H54 (cell line): ENCODE results near the gene NUDT19.
"Not testable (repeated sequence)": the region's sequence is repeated elsewhere in the genome, so short reads cannot be mapped to it uniquely, and the experiment has no call there.

Source experiments
- DNase-seq: peaks from one replicate; pipeline ENCODE4 v3.0.0; 2011; ENCODE audit warnings: low spot score, mixed read lengths; ENCODE audit not compliant: insufficient read length
- FAIRE-seq: peaks from 3 replicates; lab custom pipeline; 2011; peaks lifted over from hg19 to GRCh38; lab: Jason Lieb, UNC
- POLR2A ChIP-seq: IDR thresholded peaks from 2 replicates; pipeline ENCODE4 v1.6.1; 2011; ENCODE audit warnings: low read depth, mild to moderate bottlenecking, low read length

The NUDT19 gene

GRCh38 chr19:32691291-32691951, at the start of gene NUDT19:
Gene NUDT19 (plus strand): TSS chr19:32691821. CDS start chr19:32691961, 140 bp downstream.
- DNase-seq (peak; percentile 98), FAIRE-seq (no peak)

GRCh38 chr19:32642771-32643170, 48.9 kb upstream of the NUDT19 start:
- DNase-seq (no peak), FAIRE-seq (no peak)
- TF ChIP-seq POLR2A = no peak

More at GRCh38 chr19:32691291-32691951, at the start of gene NUDT19:
- peak; percentile 96 for TF ChIP-seq POLR2A

GRCh38 chr19:32646556-32646955, 45.1 kb upstream of the NUDT19 start:
- DNase-seq (no peak), FAIRE-seq (no peak)
- no peak for TF ChIP-seq POLR2A

GRCh38 chr19:32647361-32647760, 44.3 kb upstream of the NUDT19 start:
- FAIRE-seq (no peak), DNase-seq (no peak)
- no peak for TF ChIP-seq POLR2A

DNA sequence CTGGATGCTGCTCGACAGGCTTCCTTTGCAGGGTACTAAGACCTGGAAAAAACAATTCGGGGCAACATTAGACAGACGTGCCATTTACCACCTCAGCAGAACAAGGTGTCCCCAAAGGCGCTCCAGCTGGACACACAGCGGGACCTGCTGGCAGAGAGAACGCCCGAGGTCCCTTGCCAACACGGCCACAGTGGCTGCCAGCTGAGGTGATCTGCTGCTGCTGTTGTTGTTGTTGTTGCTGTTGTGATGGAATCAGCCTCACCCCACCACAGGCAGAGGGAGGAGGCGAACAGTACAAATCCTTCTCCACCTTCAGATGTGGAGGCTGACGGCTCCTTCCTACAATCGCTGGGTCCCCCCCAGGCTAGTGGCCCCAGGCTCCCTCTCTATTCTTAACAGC, 41.9 kb upstream of the NUDT19 start:
- TF ChIP-seq POLR2A = no peak; the same call in 1 of the 2 replicates
- FAIRE-seq = no peak
- DNase-seq = no peak

DNA sequence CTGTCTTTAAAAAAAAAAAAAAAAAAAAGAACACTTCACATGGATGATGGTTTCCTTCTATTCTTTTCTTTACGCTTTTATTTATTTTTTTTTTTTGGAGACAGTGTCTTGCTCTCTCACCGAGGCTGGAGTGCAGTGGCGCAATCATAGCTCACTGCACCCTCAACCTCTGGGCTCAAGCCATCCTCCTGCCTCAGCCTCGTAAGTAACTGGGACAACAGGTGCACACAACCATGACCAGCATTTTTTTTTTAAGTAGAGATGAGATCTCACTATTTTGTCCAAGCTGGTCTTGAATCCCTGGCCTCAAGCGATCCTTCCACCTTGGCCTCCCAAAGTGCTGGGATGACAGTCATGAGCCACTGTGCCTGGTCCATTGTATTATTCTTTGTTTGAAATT, 41.0 kb upstream of the NUDT19 start:
- no peak for DNase-seq
- FAIRE-seq = no peak
- TF ChIP-seq POLR2A = no peak

DNA sequence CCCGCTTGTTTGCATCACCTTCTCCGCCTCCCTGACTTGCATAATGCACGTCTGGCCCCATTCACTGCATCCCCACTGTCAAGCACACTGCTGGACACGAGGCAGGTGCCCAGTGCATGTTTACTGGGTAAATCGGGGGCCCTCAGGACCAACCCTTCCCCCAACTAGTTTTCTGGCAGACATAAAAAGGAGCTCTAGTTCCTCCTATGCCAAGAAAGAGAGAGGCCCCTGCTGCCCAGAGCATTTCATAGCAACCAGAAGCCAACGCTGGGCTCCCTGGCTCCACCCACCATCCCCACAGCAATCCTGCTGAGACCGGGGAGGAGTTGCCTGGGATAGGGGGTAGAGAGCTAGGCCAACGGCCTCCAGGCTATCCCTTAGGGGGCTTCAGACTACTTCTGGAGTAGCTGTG, 39.9 kb upstream of the NUDT19 start:
- DNase-seq (no peak), FAIRE-seq (no peak)
- no peak for TF ChIP-seq POLR2A

DNA sequence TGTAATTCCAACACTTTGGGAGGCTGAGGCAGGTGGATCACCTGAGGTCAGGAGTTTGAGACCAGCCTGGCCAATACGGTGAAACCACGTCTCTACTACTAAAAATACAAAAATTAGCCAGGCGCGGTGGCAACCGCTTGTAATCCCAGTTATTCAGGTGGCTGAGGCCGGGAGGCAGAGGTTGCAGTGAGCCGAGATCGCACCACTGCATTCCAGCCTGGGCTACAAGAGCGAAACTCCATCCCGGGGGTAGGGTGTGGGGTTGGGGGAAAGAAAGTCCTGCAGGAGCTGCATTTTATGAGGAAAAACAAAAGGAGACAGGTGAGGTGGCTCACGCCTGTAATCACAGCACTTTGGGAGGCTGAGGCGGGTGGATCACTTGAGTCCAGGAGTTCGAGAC, 39.3 kb upstream of the NUDT19 start:
- FAIRE-seq, DNase-seq: not testable (repeated sequence)

- FAIRE-seq (no peak), DNase-seq (no peak)
- no peak for TF ChIP-seq POLR2A
Observed at GRCh38 chr19:32652894-32653598, 38.6 kb upstream of the NUDT19 start.

GRCh38 chr19:32653599-32653915, 38.1 kb upstream of the NUDT19 start:
- FAIRE-seq (no peak), DNase-seq (no peak)
- no peak for TF ChIP-seq POLR2A

GRCh38 chr19:32656379-32656778, 35.2 kb upstream of the NUDT19 start:
- DNase-seq, FAIRE-seq: not testable (repeated sequence)

GRCh38 chr19:32658075-32658474, 33.5 kb upstream of the NUDT19 start:
- no peak for FAIRE-seq

DNA sequence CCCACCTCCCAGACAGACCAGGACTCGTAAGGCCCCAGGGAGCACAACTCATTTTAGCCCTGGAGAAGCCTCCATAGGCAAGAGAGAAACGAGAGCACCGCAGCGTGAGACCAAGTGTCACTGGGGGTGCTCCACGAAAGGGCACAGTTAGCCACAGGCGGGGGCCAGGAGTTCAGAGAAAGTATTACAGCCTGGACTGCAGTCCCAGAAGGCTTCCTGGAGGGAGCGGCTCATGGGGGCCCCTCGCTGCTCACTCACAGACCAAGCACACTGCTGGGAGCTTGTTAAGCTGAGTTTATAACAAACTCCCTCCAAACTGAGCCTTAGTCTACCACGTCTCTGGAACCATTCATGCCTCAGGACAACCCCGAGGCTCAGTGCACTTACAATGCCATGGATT, 33.1 kb upstream of the NUDT19 start:
- TF ChIP-seq POLR2A = no peak
- DNase-seq = no peak
- FAIRE-seq = no peak

More at GRCh38 chr19:32658075-32658474, 33.5 kb upstream of the NUDT19 start:
- DNase-seq = no peak
- TF ChIP-seq POLR2A = no peak

- no peak for TF ChIP-seq POLR2A
- DNase-seq (no peak), FAIRE-seq (no peak)
Observed at GRCh38 chr19:32661318-32661717, 30.3 kb upstream of the NUDT19 start.

DNA sequence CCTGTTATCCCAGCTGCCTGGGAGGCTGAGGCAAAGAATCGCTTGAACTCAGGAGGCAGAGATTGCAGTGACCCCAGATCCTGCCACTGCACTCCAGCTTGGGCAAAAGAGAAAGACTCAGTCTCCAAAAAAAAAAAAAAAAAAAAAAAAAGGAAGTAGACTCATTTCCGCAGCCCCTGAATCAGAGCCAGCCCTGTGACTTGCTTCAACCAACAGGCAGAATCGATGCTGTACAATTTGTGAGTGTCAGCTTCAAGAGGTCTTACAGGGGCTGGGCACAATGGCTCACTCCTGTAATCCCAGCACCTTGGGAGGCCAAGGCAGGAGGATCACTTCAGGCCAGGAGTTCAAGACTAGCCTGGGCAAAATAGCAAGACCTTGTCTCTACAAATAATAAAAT, 29.4 kb upstream of the NUDT19 start:
- FAIRE-seq (no peak), DNase-seq (no peak)
- no peak for TF ChIP-seq POLR2A
